ENCODE results near the gene NDUFAF8.

The NDUFAF8 gene

DNA sequence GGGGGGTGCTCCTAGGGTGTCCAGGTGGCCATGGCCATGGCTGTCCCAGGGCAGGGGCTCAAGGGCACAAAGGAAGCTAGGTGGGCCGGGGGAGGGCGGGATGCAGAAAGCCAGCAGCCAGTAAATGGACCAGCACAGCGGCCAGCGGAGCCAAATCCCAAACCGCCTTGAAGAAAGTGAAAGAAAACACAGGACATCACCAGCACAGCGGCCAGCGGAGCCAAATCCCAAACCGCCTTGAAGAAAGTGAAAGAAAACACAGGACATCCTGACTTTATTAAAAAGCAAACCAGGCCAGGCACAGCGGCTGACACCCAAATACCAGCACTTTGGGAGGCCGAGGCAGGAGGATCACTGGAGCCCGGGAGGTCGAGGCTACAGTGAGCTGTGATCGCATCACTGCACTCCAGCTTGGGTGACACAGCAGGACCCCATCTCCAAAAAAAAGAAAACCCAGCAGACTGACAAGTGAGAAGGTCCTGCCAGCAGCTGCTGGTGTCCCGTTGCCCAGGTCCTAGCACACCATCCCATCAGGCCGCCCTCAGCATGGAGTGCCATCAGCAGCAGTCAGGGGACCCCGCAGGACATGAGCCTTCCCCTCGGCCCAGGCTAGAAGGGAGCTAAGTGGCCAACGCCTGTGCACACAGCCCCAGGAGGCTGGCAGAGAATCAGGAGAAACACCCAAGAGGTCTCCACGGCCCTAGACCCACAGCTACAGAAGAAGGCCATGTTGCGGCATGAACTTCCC, 39.0 kb downstream of the NDUFAF8 start:
- DNase-seq, result no peak

DNA sequence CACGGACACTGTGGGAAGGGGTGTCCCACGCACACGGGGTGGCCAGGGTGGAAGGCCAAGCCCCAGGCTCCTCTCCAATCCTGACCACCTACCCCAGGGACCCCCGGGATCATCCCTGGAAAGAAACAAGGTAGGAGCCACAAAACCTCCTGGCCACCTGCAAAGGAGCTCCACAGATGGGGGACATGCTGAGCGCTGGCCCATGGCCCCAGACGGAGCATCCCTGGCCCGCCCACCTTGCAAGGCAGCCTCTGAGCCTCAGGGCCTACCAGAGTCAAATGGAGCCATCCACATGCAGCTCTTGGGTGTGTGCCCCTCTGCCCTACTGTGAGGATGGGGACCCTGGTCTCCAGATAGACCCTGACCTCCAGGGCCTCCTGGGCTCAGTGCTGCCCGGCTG, 39.7 kb downstream of the NDUFAF8 start:
- DNase-seq, result no peak

DNA sequence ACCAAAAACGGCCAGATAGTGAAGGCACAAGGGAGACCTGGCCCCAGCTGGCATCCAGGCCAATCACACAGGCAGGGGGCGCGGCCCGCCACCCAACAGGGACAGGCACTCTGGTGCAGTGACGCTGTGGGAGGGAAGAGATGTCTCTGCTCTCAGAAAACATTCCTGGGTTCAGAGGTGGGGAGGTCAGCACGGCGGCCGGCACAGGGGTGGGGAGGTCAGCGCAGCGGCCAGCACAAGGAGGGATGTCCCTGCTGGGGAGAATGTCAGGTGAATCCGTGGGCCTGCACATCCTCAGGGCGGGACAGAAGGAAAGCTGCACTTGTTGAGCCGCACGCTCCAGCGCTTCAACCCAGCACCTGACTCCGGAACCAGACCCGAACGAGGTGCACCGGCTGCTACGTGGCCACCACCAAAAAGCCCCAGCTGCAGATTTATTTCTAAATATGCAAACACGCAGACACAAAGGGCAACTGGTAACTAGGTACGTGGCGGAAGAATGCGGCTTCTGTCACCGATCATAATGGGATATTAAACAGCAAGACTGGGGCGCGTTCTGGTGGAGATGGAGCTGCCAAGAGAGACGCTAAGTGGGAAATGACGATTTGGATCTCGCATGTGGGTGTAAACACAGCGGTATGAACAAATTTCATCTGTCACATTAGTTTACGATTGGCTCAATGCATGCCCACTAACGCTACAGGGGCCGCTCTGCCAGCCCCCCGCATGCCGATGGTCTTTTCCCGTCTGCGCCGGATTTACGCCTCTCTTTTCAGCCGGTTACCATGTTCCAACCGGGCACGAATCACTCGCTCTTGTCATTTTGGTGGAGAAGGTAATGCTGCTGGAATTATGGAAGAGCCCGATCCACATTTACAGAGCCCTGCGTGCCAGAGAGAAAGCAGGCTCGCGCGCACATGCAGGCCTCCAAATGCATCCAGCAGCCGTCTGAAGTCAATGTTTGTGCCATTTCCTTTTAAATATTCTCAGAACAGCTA, 40.5 kb downstream of the NDUFAF8 start:
- no peak for DNase-seq

DNA sequence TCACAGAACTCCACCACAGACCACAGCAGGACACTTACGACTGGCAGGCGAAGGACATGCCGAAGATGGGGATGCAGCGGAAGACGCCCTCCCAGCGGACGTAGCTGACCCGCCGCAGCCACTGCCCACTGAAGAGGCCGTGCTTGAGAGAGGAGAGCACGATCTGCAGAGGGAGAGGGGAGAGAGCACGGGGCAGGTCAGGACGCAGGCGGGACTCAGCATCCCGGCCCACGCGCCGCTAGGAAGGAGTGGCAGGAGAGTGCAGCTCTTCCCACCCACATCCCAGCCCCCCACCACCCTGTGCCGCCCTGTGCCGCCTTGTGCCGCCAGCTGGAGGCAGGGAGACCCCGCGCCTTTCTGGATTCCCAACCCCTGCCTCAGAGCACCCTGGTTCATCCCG, 41.5 kb downstream of the NDUFAF8 start:
- DNase-seq, result no peak

DNA sequence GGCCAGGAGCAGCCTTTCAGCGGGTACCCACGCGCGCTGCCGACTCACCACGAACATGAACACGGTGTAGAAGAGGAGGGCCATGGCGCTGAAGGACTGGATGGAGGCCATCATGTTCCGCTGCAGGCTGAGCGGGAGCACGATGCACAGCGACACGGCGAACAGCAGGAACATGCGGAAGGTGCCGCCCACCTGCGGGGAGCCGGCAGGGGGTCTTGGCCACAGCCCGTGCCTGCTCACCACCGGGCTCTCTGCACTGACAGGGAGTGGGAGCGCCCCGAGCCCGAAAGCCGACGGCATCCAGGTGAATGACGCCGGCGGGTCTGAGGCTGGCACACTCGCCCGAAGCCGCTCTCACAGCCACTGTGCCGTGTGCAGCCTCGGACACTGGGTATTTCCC, 43.0 kb downstream of the NDUFAF8 start:
- no peak for DNase-seq

DNA sequence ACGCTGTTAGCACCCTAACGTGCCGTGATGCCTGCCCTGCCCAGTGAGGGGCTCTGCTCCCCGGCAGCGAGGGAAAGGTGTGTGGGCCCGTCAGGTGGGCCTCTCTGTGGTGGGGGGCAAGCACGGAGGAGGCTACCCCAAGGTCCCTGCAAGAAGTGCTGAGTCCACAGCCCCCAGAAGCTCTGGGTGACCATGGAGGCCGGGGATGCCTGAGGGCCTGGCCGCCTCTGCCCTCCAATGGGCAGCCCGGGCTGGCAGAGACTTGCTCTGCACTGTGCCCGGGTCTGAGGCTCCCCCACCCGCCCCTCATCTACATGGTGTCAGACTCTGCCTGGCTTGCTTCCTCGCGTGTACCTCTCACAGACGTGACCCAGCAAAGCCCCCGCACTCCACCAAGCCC, 43.8 kb downstream of the NDUFAF8 start:
- DNase-seq, result no peak

DNA sequence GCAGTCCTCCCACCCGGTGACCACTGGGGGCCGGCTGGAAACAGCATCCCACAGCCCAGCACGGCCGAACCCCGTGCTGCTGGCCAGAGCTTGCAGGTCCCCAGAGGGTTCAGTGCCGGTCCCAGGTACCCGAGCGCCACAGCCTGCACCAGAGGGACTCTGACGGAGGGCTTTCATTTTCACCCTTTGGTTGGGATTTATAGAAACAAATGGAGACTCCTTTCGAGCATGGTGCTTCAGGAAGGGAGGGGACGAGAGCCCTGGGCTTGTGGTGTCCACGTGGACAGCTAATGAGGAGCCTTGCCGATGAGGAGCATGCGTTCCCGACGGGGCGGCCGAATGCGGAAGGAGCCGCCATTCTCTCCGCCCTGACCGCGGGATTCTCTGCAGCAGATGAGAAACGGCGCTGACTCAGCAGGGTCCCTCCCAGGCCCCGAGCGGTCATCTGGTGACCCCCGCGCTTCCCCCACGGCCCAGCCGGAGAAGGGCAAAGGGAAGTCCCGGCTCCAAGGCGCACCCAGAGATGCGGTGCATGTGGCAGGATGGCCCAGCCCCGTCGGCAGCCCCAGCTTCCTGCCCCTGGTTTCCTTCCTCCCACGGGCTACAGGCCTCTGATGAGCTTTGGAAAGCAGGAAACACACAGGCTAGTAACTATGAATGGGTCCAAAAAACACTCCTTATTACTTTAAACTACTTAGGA, 46.2 kb downstream of the NDUFAF8 start:
- DNase-seq, result no peak

DNA sequence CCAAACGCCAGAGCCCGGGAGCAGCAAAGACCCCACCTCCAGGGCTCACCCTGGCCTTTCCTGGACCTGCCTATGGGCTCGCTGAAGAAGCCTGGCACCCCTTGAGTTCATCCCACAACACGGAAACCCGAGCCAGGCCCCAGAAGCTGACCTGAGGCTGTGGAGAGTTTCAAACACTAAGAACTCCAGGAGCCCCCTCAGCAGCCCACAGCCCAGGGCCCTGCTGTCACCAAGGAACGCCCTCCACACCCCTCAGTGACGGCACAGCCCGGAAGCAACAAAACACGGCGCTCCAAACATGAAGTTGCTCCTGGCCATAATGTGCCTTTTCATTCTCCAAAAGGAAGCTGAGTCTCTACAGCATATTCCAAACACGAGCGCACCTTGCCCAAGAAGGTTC, 46.8 kb downstream of the NDUFAF8 start:
- DNase-seq, result no peak

DNA sequence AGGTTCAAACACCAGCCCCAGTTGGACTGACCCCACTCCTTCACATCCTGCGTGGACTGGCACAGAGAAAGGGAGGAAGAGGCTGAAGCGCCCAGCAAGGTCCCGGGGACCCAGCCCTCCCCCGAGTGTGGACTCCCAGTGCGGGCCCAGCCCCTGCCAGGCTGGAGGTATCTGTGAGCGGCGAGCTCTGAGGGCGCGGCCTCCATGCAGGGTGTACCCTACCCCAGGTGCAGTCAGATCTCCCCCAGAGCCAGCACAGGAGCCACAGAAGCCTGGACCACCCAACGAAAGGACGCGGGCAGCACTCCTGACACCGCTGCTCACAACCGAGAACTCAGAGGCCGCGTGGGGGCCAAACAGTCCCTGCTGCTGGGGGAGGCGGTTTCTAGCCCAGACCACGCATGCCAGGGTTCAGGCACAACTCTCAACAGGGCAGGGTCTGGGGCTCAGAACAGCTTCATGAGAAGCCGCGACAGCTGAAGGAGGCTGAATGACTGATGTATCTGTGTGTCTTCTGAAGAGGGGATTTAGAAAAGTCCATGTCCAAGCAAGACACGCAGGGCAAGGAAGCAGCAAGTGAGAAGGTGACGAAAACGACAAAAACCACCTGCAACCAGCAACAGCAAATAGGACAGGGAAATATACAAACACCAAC, 47.5 kb downstream of the NDUFAF8 start:
- DNase-seq, result no peak

DNA sequence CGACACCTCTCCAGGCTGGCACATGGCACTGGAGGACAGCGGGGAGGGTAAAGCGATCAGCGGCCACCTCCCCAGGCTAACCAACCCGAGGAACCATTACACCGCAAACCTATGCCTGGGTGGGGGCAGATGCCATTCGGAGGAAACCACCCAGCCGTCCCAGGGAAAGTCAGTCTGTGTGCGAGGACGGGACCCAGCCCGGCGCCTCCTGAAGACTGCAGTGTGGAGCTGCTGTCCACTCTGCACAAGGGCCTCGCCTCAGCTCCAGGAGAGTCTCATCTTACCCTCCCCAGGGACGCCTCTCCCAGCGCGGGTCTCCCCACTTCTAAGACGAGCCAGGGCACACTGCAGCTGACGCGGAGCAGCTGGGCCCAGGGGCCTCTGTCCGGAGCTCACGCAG, 48.0 kb downstream of the NDUFAF8 start:
- DNase-seq, result no peak

DNA sequence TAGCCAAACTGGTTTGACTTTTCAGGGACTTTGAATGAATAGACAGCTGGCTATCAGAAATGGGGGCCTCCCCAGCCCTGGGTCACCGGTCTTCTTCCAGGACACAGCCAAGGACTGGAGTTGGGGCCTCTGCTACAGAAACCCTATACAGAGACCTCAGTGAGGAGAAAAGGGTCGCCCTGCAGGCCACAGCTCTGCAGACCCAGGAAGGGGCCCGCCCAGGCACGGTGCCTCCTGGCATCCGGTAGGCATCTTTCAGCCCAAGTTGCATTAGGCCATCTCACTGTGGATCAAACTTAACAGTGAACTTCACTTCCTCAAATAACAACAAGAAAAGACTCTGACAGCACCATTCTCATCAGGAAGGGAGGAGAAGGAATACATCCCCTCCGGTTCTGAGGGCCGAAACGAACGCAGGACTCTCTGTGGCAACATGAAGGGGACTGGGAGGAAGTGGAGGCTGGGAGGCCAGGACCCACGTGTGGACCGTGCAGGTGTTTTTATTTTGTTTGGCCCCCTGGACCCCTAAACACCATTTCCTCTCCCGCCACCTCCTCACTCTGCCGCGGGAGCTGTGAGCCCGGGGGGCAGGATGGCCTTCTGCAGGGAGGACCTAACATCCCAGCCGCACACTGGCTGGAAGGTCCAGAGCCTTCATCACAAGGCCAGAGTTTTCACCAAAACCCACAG, 48.8 kb downstream of the NDUFAF8 start:
- DNase-seq, result no peak

DNA sequence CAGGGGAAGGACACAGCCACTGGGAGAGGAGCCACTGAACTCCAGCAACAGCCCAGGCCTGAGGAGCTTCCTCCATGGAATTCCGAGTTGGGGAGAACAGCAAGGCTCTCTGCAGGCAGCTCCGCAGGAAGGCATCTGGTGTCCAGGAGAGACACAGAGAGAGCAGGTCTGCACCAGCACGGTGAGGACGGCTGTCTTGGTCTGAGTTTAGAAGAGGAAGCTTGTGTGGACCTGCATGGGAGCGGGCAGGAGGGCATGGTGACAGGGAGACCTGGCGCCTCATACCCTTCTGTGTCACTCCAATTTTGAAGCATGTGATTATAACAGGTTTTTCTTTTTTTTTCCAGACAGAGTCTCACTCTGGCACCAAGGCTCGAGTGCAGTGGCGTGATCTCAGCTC, 49.6 kb downstream of the NDUFAF8 start:
- no peak for DNase-seq

DNA sequence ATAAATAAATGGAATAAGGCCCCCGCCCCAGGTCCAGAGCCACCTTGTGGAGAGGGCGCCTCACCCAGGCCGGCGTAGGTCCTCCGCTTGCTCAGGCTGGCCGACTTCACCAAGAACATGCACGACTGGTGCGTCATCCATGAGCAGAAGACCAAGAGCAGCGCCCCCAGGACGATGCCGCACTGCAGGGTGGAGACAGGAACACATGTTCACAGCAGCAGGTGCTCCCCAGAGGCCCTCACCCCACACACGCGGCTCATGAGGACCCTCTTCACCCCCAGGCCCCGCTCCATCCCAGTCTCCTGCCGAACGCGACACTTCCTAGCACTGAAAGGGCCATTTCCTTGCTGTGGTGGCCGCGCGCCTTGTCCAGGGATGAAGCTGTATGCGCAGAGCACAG, 50.5 kb downstream of the NDUFAF8 start:
- DNase-seq, result no peak

DNA sequence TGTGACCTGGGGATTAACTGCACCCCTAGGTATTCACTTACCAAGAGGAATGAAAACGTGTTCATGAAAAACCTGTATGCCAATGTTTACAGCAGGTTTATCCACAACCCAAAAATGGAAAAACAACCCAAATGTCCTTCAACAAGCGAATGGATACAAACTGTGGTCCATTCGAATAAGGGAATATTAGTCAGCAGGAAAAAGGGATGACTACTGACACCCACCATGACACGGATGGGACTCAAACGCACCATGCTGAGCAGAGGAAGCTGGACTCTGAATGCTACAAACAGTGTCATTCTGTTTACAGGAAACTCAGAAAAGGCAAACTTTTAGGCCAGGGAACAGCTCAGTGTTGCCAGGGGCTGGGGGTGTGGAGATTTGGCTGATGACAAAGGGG, 51.1 kb downstream of the NDUFAF8 start:
- DNase-seq, result no peak
